DMS79 treated with DMSO at 0.1 percent for 48 hours (cell line): ENCODE measurements around the gene NSD2.
"Not testable (repeated sequence)": the region's sequence is repeated elsewhere in the genome, so short reads cannot be mapped to it uniquely, and the experiment has no call there.

Experiments used
- DNase-seq: peaks from one replicate; lab custom pipeline; 2025; lab: John Stamatoyannopoulos, UW

NSD2 gene

DNA sequence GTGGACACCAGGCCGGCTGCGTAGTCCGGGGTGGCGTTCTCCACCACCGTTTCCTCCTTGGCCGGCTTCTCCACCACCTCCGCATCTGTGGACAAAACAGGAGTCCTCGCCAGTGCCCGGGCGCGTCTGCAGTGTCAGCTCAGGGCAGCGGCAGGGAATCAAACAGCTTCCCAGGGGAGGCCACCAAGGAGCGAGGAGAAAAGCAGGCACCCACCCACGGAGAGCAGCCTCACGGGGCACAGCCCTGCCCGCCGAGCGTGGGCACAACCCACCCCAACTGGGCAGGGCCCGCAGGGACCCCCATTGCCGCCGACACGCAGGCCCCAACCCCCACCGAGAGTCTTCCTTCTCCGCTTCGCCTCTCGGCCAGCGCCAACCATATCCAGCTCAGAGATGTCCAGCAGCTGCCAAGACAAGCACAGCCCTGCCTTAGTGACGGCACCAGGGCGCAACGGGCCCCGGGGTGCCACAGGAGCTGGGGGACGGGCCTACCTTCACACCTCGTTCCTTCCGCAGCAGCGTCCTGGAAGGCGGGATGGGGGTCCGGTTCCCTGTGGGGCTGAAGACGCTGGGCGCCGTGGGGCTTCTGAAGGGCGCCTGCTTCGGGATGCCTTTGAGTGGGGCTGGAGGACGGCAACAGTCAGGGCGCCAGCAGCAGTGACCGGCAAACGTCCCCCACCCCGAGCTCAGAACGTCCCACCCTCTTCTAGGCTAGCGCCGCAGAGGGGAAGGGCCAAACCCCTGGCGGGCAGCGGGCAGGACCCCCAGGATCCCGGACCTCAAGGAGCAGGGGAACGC is 114.8 kb downstream of the NSD2 start:
- DNase-seq, result no peak

DNA sequence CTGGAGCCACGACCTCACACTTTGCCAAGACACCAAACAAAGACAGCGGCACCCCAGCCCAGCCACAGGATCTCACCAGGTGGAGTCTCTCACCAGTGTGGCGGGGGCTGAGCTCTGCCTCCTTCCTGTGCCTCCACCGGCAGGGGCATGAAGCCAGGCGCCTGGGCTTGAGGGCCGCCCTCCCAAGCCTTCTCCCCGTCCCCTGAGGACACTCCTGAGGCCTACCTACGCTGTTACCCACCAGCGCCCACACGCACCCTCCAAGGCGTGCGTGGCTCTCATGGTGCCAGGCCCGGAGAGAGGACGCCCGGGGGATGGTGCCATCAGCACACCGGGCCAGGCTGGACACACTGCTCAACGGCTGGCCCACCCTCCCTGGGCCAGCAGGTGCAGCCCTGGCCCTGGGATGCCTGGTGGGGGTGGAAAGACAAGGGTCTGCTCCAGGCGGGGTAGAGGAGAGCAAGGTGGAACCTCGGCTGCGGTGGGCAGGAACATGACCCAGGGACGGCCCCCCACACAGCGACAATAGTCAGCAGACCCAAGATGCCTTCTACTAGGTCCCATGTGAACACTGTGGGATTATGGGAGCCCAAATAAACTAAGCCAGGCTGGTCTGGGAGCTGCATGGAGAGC is 115.5 kb downstream of the NSD2 start:
- no peak for DNase-seq

DNA sequence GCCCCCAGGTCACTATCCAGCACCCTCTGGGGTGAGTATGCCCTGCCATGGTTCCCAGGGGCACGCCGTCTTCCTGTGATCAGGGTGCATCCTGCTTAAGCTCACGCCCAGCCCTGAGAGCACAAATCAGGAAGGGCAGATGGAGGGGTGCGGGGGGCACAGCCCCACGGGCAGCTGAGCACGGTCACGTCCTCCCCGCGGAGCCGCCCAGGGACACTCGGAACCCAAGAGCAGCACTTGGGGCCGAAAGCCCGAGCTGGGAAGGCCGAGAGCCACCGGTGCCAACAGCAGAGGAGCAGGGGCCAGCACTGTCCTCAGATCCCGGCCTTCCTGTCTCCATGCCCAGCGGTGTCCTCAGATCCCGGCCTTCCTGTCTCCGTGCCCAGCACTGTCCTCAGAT is 116.1 kb downstream of the NSD2 start:
- DNase-seq, result no peak

DNA sequence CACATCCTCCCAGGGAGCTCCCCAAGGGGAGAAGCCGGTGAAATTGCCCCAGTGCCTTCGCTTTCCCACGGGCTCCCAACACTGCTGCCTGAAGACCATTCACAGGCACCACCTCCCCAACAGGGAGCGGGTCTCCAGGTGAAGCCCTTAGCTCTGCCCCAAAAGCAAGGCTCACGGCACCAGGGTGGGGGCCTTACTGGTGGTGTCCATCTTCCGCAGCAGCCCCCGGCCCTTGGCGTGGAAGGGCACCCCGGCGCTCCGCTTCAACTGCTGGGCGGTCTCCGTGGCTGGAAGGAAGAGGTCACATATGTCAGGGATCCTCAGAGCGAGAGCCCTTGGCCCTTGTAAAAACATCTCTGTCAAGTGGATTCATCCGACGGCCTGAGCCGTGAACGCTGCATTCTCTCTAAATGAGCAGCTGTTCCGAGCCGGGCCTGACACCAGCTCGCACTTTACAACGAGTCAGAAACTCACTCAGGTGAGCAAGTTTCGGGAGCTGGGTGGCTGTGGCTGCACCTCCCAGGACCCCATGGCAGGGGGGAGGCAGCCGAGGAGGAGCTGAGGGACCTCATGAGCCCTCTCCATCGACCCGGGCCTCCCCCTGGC is 116.6 kb downstream of the NSD2 start:
- DNase-seq, result no peak

DNA sequence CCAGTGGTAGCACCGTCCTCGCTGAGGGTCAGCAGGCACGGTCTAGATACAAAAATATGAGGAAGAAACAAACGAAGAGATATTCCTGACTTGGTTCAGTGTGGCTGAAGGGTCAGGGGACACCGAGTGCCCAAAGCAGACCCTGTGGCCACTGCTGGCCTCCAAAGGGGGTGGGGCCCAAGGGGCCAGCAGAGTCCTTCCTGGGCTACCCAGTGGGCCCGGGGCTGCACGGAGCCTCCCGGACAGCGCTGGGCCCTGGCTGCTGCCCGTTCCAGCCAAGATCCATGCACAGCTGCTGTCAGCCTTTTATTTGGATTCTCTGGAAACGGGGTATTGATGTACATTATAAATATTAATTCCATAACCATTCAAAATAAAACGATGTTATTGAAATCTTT is 117.1 kb downstream of the NSD2 start:
- DNase-seq, result no peak

DNA sequence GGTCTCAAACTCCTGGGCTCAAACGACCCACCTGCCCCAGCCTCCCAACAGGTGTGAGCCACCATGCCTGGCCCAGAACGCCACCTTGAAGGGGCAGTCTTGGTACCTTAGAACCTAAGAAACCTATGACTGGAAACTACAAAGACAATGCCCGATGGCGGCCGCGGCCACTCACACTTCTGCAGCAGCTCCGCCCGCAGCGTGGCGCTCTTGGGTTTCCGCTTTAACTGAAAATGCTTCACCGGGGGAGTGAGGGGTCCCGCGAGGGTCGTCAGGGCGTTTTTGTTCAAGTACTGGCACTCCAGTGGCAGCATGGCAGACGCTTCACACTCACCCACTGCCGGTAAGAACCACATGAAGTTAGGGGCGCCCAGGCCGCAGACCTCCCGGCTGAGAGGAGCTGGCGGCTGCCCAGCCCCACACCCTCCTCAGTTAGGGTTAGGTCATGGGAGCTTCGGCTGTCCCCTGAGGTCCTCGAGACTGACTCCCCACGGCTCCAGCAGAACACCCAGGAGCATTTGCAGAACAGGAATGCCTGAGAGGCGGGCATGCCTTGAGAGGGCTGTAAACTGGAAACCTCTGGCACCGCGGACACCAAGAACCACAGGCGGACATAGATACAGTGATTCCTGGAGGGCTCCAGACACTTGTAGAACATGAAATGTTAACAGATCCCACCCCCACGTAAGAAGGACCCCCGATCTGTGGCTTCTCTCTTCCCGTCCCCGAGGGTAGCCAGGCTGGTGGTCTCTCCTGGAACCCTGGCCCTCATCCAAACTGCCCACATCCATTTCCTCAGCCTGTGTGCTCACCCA is 118.5 kb downstream of the NSD2 start:
- DNase-seq, result no peak

- DNase-seq, result no peak
Measured at GRCh38 chr4:1990348-1990645, 119.1 kb downstream of the NSD2 start.

DNA sequence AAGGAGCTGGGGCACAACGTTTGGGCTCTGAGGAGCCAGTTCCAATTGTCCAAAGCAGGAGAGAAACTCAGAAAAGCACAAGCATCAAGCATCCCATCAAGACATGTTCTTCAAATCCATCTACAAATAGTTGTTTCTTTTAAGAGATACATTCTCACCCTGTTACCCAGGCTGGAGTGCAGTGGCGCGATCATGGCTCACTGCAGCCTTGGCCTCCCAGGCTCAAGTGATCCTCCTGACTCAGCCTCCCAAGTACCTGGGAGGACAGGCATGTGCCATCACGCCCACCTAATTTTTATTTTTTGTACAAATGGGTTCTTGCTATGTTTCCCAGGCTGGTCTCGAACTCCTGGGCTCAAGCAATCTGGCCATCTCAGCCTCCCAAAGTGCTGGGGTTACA is 119.5 kb downstream of the NSD2 start:
- DNase-seq, result no peak

DNA sequence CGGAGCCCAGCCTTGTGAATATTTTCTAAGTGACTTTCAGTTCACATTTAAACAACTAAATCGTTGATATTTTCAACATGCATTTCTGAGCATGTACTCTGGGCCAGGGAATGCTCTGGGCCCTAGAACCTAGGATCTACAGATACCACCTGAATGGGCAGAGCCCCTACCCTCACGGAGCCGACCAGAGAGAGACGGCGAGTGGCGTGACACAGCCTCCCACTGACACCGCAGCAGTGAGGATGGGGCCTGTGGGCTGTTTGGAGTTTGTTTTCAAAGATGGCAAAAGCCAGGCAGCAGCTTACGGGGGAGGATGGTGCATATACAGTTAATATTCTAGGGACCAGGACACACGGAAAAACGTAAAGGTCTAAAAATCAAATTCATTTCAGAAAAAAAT is 119.9 kb downstream of the NSD2 start:
- DNase-seq, result no peak

DNA sequence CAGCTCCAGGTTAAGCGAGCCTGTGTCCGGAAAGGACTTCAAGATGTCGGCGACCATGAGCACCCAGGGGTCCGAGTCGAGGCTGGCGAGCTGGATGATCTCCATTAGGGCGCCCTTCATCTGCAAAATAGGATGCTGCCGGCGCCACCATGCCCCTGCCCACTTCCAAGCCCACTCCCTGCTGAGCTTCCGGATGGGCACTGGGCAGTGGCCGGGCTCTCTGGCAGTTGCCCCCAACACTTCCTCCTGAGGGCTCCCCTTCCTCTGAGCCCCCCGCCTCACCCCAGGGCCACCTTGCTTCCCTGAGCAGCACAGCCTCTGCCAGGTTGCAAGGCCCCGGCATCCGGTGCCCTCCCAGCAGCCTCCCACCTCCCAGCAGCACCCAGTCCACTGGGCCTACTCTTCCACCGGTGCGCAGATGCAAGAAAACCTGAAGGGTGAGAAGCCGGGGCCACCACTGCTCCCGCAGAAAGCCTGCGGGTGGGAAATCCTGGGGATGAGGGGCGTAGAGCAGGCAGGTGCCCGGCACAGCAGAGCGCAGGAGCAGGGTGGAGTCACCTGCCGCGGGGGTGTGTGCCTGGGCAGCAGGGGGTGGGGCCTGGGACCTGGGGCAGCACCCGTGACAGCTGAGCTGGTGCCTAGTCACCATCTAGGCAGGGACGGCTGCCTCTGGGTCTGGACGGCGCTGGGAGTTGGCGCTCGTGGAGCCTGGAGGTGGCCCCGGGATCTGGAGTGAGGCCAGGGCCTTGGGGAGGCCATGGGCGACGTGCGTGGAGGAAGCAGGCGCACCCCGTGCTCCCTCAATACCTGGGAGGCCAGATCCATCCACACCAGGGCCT is 120.6 kb downstream of the NSD2 start:
- no peak for DNase-seq

DNA sequence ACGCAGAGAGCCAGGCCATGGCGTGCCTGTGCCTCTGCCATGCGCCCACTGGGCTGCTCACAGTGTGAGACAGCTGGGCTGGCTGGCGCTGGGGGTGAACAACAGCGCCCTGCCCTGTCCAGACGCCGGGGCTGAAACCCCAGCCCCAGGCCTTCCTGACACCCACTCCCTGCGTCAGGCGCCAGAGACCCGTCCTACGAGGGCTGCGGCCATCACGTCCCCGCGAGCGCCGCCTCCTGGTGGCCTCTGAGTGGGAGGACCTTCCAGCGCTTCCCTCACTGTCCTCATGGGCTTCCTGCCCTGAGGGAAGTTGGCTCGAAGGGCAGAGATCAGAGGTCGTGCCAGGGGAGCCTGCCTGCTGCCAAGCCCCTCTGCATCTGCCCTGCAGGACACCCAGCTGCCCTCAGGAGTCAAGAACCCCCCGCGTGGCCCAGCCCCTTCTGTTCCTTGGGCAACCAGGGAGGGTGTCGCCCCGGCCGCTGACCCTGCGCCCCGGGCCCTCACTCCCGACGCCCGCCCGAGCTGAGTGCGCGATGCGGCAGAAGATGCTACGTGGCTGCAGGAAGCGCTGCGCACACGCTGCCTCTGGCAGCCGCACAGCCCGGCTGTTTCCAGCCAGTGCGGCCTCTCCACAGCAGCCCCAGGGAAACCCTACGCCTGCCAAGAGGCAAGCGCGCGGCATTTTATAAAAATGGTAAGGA is 121.4 kb downstream of the NSD2 start:
- no peak for DNase-seq

DNA sequence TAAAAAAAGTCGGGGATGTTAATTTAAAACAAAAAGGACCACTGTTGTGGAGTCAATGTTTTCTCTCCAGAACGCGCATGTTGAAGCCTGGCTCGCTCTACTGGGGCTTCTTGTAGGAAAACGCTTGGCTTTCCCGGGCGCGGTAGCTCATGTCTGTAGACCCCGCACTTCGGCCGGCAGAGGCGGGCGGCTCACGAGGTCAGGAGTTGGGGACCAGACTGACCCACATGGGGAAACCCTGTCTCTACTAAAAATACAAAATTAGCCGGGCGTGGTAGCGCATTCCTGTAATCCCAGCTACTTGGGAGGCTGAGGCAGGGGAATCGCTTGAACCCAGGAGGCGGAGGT is 122.0 kb downstream of the NSD2 start:
- DNase-seq, result no peak

DNA sequence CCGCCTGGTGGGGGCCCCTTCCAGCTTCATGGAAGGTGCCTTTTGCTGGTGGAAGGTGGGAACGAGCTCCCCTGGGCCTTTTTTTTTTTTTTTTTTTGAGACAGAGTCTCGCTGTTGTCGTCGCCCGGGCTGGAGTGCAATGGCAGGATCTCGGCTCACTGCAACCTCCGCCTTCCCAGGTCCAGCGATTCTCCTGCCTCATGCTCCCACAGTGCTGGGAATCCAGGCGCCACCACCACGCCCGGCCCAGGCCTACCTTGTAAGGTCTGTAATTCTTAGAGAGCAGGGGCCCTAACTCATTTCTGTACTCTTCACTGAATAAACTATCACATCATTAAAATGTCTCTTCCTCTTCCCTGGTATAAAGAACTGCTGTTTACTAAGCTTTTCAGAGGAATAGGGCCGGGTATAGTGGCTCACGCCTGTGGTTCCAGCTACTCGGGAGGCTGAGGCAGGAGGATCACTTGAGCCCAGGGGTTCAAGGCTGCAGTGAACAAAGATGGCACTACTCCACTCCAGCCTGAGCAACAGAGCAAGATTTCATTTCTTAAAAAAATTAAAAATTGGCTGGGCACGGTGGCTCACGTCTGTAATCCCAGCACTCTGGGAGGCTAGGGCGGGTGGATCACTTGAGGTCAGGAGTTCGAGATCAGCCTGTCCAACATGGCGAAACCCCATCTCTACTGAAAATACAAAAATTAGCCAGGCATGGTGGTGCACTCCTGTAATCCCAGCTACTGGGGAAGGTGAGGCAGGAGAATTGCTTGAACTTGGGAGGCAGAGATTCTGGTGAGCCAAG is 122.7 kb downstream of the NSD2 start:
- not testable (repeated sequence) for DNase-seq

DNA sequence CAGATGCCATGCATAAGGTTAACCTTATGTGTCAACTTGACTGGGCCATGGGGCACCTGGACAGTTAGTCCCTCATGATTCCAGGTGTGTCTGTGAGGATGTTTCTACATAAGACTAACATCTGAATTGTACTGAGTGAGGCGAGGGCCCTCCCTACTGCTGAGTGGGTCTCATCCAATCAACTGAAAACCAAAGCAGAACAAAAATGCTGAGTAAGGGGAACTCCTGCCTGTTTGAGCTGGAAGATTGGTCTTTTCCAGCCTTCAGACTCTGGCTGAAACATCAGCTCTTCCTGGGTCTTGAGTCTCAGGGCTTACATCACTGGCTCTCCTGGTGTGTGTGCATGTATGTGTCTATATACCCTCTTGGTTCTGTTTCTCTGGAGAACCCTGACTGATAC is 123.7 kb downstream of the NSD2 start:
- no peak for DNase-seq

DNA sequence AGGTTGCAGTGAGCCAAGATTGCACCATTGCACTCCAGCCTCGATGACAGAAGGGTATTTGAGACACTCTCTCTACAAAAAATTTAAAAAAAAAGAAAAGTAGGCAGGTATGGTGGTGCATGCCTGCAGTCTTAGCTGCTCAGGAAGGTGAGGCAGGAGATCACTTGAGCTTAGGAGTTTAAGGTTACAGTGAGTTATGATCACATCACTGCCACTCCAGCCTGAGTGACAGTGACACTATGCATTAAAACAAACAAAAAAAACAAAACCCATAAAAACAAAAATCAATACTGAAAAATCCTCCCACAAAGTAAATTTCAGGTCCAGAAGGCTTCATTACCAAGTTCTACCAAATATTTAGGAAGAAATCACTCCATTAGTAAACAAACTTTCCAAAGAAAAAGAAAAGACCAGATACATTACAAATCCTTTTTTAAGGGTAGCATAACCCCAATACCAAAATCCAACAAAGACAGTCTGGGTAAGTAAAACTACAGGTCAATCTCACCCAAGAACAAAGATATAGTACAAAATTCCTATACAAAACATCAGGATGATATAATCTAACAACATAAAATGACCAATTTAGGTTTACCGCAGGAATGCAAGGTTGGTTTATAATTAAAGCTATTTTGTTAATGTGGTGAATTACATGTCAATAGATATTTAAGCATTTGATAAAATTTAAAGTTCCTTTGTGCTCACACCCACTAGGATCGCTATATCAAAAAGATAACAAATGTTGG is 125.8 kb downstream of the NSD2 start:
- DNase-seq, result no peak

DNA sequence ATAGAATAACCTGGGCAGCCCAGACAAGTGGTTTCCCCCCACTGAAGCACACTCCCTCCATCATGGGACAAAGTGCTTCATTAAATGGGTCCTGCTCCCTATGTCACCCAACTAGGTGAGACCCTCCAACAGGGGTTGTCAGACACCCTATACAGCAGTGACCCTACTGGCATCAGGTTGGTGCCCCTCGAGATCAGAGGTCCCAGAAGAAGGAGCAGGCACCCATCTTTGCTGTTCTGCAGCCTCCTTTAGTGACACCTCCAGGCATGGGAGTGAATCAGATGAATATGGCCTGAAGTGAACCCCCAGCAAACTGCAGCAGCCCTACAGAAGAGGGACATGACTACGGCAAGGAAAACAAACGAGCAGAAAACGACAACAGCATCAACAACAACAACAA is 126.5 kb downstream of the NSD2 start:
- DNase-seq, result no peak

GRCh38 chr4:1998296-1998695 is 127.1 kb downstream of the NSD2 start:
- DNase-seq, result no peak

DNA sequence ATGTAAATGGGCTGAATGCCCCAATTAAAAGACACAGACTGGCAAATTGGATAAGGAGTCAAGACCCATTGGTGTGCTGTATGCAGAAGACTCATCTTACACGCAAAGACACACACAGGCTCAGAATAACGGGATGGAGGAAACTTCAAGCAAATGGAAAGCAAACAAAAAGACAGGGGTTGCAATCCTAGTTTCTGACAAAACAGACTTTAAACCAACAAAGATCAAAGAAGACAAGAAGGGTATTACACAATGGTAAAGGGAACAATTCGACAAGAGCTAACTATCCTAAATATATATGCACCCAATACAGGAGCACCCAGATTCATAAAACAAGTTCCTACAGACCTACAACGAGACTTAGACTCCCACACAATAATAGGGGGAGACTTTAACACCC is 128.1 kb downstream of the NSD2 start:
- DNase-seq, result not testable (repeated sequence)

GRCh38 chr4:2003361-2003760 is 132.2 kb downstream of the NSD2 start:
- not testable (repeated sequence) for DNase-seq

DNA sequence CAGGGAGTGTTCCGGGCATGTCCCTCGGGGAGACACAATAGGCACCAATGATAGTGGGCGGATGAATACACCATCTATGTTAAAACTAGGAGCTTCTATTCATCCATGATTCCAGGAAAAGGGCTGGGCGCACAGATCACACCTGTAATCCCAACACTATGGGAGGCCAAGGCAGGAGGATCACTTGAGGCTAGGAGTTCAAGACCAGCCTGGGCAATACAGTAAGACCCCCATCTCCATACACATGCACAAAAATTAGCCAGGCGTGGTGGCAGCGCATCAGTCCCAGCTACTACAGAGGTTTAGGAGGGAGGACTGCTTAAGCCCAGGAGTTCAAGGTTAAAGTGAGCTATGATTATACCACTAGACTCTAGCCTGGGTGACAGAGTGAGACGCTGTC is 135.2 kb downstream of the NSD2 start:
- DNase-seq, result no peak
